CD8-positive, alpha-beta memory T cell (primary cell): Measurements from ENCODE around the gene GOLGA6C. TPM values are rescaled to one million over a fixed set of nuclear protein-coding genes. Genes with fewer than 3 reads are reported as not detected.
A peak's percentile ranks its signal among the peaks of the same experiment; 100 is the strongest.
"Not testable (repeated sequence)": the region's sequence is repeated elsewhere in the genome, so short reads cannot be mapped to it uniquely, and the experiment has no call there.

Experiments
- CTCF ChIA-PET: fragments of 350-600 bp; sonication (Branson Sonifier 250); formaldehyde crosslinking; loops from one replicate; lab custom pipeline; 2021; ENCODE audit warnings: antibody characterized with exemption; lab: Charles Lee
- POLR2A ChIA-PET: fragments of 350-600 bp; sonication (Branson Sonifier 250); formaldehyde crosslinking; loops from one replicate; lab custom pipeline; 2021; ENCODE audit warnings: antibody characterized with exemption; lab: Charles Lee
- DNase-seq, 5 donors: peaks; one replicate each; pipeline versions ENCODE4 v3.0.0 to v3.0.0-alpha.2; 2020 to 2022; ENCODE audit warnings: mixed read lengths in 1 of 5
- H3K27ac ChIP-seq: one replicate; pipeline ENCODE4 v1.7.0; 2013; ENCODE audit warnings: low read depth, mild to moderate bottlenecking, low read length, moderate library complexity
- H3K27me3 ChIP-seq: 2 replicates; pipeline ENCODE4 v1.7.0; 2013; ENCODE audit warnings: low read length, mild to moderate bottlenecking; ENCODE audit not compliant: insufficient read depth, poor library complexity, severe bottlenecking
- H3K36me3 ChIP-seq: 2 replicates; pipeline ENCODE4 v1.7.0; 2013; ENCODE audit warnings: mild to moderate bottlenecking, low read length, moderate library complexity; ENCODE audit not compliant: insufficient read depth
- H3K4me1 ChIP-seq: 2 replicates; pipeline ENCODE4 v1.7.0; 2013; ENCODE audit warnings: mild to moderate bottlenecking, low read length, moderate library complexity; ENCODE audit not compliant: insufficient read depth
- H3K4me3 ChIP-seq: 2 replicates; pipeline ENCODE4 v1.7.0; 2013; ENCODE audit warnings: mild to moderate bottlenecking, low read length
- H3K9me3 ChIP-seq: 2 replicates; pipeline ENCODE4 v1.7.0; 2013; ENCODE audit warnings: mild to moderate bottlenecking, low read length
- H3K27ac Mint-ChIP-seq, 8 donors: one replicate each; pipeline ENCODE4 v1.8.0; 2020 to 2021; ENCODE audit warnings: mixed read lengths in 8 of 8, mild to moderate bottlenecking in 6 of 8, inconsistent platforms in 3 of 8, moderate library complexity in 3 of 8
- H3K27me3 Mint-ChIP-seq, 2 donors: one replicate each; pipeline ENCODE4 v1.8.0; 2020 to 2021; ENCODE audit warnings: mixed read lengths in 2 of 2, mild to moderate bottlenecking in 1 of 2, moderate library complexity in 1 of 2
- H3K36me3 Mint-ChIP-seq, 3 donors: one replicate each; pipeline ENCODE4 v1.8.0; 2020 to 2021; ENCODE audit warnings: mixed read lengths in 3 of 3, inconsistent platforms in 1 of 3, mild to moderate bottlenecking in 1 of 3
- H3K4me1 Mint-ChIP-seq, 3 donors: one replicate each; pipeline ENCODE4 v1.8.0; 2020 to 2021; ENCODE audit warnings: mixed read lengths in 3 of 3, inconsistent platforms in 1 of 3, mild to moderate bottlenecking in 1 of 3
- H3K4me3 Mint-ChIP-seq, 7 donors: one replicate each; pipeline ENCODE4 v1.8.0; 2020 to 2021; ENCODE audit warnings: mixed read lengths in 7 of 7, mild to moderate bottlenecking in 6 of 7, moderate library complexity in 4 of 7, inconsistent platforms in 2 of 7
- H3K9me3 Mint-ChIP-seq, 5 donors: one replicate each; pipeline ENCODE4 v1.8.0; 2020 to 2022; ENCODE audit warnings: mixed read lengths in 5 of 5, mild to moderate bottlenecking in 3 of 5, moderate library complexity in 2 of 5, inconsistent platforms in 1 of 5
- polyA plus RNA-seq: library from polyadenylated mRNA; unstranded; fragments of 300-500 nt; fragmentation: Illumina TruSeq; gene quantifications from one replicate; pipeline ENCODE4 v1.2.3, GENCODE V29; 2021
- total RNA-seq, 2 experiments: library from RNA; stranded (reverse); gene quantifications; one replicate each; pipeline ENCODE4 v1.2.3, GENCODE V29; 2021

Gene GOLGA6C
- total and polyA plus RNA-seq, 3 experiments from 2014 or later: not detected

DNA sequence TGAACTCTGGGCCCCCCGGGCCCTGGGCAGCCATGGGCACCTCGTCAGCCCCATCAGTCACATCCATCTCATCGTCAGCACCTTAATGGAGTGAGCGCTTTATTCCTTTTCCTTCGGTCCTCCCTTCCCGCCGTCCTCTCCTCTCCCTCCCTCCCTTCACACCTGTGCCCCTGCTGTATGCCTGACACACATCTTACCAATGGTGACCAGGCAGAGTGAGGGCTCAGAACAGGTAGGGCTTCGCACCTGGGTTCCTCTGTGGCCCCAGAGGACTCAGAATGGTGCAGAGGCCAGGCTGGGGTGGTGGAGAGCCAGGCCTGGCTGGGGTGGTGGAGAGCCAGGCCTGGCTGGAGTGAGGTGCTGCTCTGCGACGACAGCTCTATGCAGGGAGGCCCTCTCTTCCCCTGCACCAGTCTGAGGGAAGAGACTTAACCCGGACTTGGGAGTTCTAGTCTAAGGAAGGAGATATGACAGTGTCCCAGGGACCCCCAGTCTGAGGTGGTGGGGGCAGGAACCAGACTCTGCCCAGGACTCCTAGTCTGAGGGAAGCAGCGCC is 44.8 kb upstream of the GOLGA6C start:
- POLR2A ChIA-PET: no interaction called here
- Histone ChIP-seq H3K27me3 (no peaks in the 10 kb centered on the region), H3K36me3 (peaks cover 25% of the 10 kb centered on the region), H3K4me1 (peaks cover 6% of the 10 kb centered on the region), H3K4me3 (no peak overlapping the region), H3K9me3 (no peaks in the 10 kb centered on the region), H3K27ac (no peak overlapping the region)
- no peak overlapping the region for H3K4me3 Mint-ChIP-seq
- H3K27me3 Mint-ChIP-seq: no peaks in the 10 kb centered on the region
- H3K27ac Mint-ChIP-seq: no peak overlapping the region
- CTCF ChIA-PET: interaction anchor here (1.1 to 1.5 kb wide), 2 partner anchors 12 to 184 kb away, joined by 3 read pairs; partner anchors contain the start of gene C15orf39
- no peak for DNase-seq
- H3K4me1 Mint-ChIP-seq: peaks cover 18 to 32% (median 21%) of the 10 kb centered on the region in 3 donors
- no peaks in the 10 kb centered on the region for H3K9me3 Mint-ChIP-seq
- H3K36me3 Mint-ChIP-seq: peaks cover 0 to 51% (median 5%) of the 10 kb centered on the region in 3 donors

- ChIA-PET POLR2A (no interaction called here), CTCF (interaction anchor here (1.3 to 1.6 kb wide), 3 partner anchors 12 to 190 kb away, joined by 3 to 4 read pairs (median 3); partner anchors contain the start of genes C15orf39 and PPCDC)
- Mint-ChIP-seq H3K36me3 (peaks cover 0 to 46% (median 5%) of the 10 kb centered on the region in 3 donors), H3K4me1 (peaks cover 18 to 32% (median 21%) of the 10 kb centered on the region in 3 donors), H3K9me3 (no peaks in the 10 kb centered on the region), H3K4me3 (no peak overlapping the region), H3K27ac (peak overlapping the region in 1 of 8 donors; percentile 53), H3K27me3 (no peaks in the 10 kb centered on the region)
- Histone ChIP-seq H3K4me1 (peaks cover 6% of the 10 kb centered on the region), H3K36me3 (peaks cover 20% of the 10 kb centered on the region), H3K27ac (no peak overlapping the region), H3K4me3 (no peak overlapping the region), H3K27me3 (no peaks in the 10 kb centered on the region), H3K9me3 (no peaks in the 10 kb centered on the region)
- DNase-seq: no peak
These were observed 44.3 kb upstream of the GOLGA6C start for GRCh38 chr15:75213768-75214221.

GRCh38 chr15:75214293-75215096 is 43.6 kb upstream of the GOLGA6C start:
- POLR2A ChIA-PET: interaction anchor here (0.6 kb wide), 1 partner anchor 21 kb away, joined by 3 read pairs; no protein-coding TSS in a partner anchor
- no peak for DNase-seq
- H3K9me3 ChIP-seq: no peaks in the 10 kb centered on the region
- peak overlapping the region in 2 of 8 donors; percentile 53 to 80 for H3K27ac Mint-ChIP-seq
- no peak overlapping the region for H3K4me3 ChIP-seq
- no peaks in the 10 kb centered on the region for H3K27me3 Mint-ChIP-seq
- H3K36me3 ChIP-seq: peaks cover 14% of the 10 kb centered on the region
- peaks cover 6% of the 10 kb centered on the region for H3K4me1 ChIP-seq
- peaks cover 0 to 39% (median 5%) of the 10 kb centered on the region in 3 donors for H3K36me3 Mint-ChIP-seq
- H3K9me3 Mint-ChIP-seq: no peaks in the 10 kb centered on the region
- H3K27ac ChIP-seq: no peak overlapping the region
- H3K27me3 ChIP-seq: no peaks in the 10 kb centered on the region
- H3K4me1 Mint-ChIP-seq: peaks cover 12 to 25% (median 15%) of the 10 kb centered on the region in 3 donors
- no peak overlapping the region for H3K4me3 Mint-ChIP-seq
- CTCF ChIA-PET: interaction anchor here (1.3 to 1.6 kb wide), 2 partner anchors 185 to 191 kb away, joined by 3 to 4 read pairs; partner anchors contain the start of gene PPCDC

DNA sequence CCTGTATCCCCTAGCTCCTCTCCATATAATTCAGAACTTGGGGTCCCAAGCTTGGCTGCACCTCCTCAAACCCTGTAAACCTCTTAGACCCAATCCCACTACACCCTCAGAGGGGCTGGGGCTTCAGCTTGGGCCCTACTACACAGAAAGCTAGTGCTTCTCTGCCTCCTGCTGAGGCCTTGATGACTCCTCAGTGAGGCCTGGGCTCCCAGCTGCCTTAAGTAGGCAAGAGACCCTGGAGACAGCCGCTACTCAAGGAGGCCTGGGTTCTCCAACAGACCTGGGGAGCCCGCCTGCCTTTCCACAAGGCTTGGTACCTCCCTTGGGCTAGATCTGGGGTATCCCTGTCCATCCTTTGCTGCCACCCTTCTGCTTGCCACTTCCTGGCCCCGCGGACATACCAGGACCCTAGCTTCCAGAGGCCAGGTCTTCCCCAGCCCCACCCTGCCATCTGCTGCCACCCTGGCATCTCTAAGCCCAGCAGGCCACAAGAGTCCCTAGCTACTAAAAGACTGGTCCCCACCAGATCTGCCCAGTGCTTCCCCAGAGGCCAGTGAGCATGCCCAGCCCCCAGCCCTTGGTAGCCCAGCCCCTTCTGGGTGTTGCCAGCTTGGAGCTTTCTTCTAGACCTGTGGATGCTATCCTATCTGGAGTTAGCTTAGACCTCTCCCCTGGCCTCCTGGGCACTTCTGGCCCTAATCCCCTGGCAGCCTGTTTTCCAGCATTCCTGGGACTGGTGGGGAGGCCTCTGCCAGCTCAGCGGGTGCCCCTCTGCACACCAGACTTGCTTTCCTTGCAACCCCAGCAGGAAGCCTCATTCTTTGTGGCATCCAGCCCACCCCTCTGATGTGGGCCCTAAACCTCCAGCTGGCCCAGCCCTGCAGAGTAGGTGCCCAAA is 42.8 kb upstream of the GOLGA6C start:
- Histone ChIP-seq H3K9me3 (no peaks in the 10 kb centered on the region), H3K27ac (no peak overlapping the region), H3K4me1 (peaks cover 3% of the 10 kb centered on the region), H3K27me3 (no peaks in the 10 kb centered on the region), H3K36me3 (peaks cover 13% of the 10 kb centered on the region), H3K4me3 (no peak overlapping the region)
- ChIA-PET POLR2A (interaction anchor here (0.6 kb wide), 1 partner anchor 22 kb away, joined by 3 read pairs; no protein-coding TSS in a partner anchor), CTCF (interaction anchor here (0.8 to 1.6 kb wide), 3 partner anchors 14 to 192 kb away, joined by 3 to 5 read pairs (median 4); partner anchors contain the start of genes C15orf39 and PPCDC)
- Mint-ChIP-seq H3K36me3 (peaks cover 0 to 30% (median 5%) of the 10 kb centered on the region in 3 donors), H3K4me3 (no peak overlapping the region), H3K9me3 (no peaks in the 10 kb centered on the region), H3K27me3 (no peaks in the 10 kb centered on the region), H3K27ac (peak overlapping the region in 5 of 8 donors; percentile 17 to 89 (median 34)), H3K4me1 (peaks cover 3 to 16% (median 7%) of the 10 kb centered on the region in 3 donors)
- DNase-seq: no peak

DNA sequence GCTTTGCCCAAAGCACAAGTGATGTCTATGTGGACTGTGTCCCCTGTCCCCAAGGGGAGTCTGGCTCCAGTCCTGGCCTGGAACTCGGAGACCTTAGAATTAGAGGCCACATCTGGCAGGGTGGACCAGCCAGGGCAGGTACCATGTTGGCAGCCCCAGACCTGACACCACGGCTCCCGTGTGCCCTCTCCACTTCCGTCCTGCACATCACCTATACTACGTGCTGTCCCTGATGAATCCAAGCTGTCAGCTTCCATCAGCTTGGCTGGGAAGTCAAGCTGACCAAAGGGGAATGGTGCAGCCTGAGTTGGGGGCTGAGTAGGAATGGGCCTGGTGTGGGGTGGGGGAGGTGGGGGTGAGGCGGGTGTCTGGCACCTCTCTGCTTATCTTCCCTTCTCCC is 41.1 kb upstream of the GOLGA6C start:
- H3K27ac ChIP-seq: no peak overlapping the region
- POLR2A ChIA-PET: no interaction called here
- H3K4me3 Mint-ChIP-seq: no peak overlapping the region
- no peak for DNase-seq
- H3K9me3 Mint-ChIP-seq: no peaks in the 10 kb centered on the region
- no peaks in the 10 kb centered on the region for H3K27me3 ChIP-seq
- H3K27ac Mint-ChIP-seq: no peak overlapping the region
- peaks cover 0 to 16% (median 5%) of the 10 kb centered on the region in 3 donors for H3K36me3 Mint-ChIP-seq
- CTCF ChIA-PET: interaction anchor here (1.3 kb wide), 1 partner anchor 13 kb away, joined by 3 read pairs; no protein-coding TSS in a partner anchor
- no peaks in the 10 kb centered on the region for H3K9me3 ChIP-seq
- no peaks in the 10 kb centered on the region for H3K4me1 ChIP-seq
- H3K4me3 ChIP-seq: no peak overlapping the region
- H3K36me3 ChIP-seq: no peaks in the 10 kb centered on the region
- no peaks in the 10 kb centered on the region for H3K27me3 Mint-ChIP-seq
- H3K4me1 Mint-ChIP-seq: peaks cover 0 to 5% (median 2%) of the 10 kb centered on the region in 3 donors

DNA sequence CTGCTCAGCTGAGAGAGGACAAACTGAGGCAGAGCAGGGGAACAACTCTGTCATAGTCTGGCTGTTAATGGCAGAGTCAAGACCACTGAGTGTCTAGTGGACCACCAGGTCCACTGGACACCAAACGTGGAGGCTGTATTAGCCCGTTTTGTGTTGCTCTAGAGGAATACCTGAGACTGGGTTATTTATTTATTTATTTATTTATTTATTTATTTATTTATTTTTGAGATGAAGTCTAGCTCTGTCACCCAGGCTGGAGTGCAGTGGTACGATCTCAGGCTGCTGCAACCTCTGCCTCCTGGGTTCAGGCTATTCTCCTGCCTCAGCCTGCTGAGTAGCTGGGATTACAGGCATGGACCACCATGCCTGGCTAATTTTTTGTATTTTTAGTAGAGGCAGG is 40.6 kb upstream of the GOLGA6C start:
- H3K4me3 Mint-ChIP-seq, H3K4me1 Mint-ChIP-seq, DNase-seq, H3K27ac Mint-ChIP-seq, H3K4me3 ChIP-seq, H3K9me3 Mint-ChIP-seq, POLR2A ChIA-PET, H3K27me3 ChIP-seq, H3K36me3 ChIP-seq, H3K27me3 Mint-ChIP-seq, H3K9me3 ChIP-seq, H3K4me1 ChIP-seq, H3K27ac ChIP-seq: not testable (repeated sequence)
- CTCF ChIA-PET: interaction anchor here (1.3 kb wide), 1 partner anchor 13 kb away, joined by 3 read pairs; no protein-coding TSS in a partner anchor
- peaks cover 0 to 11% (median 4%) of the 10 kb centered on the region in 3 donors for H3K36me3 Mint-ChIP-seq

DNA sequence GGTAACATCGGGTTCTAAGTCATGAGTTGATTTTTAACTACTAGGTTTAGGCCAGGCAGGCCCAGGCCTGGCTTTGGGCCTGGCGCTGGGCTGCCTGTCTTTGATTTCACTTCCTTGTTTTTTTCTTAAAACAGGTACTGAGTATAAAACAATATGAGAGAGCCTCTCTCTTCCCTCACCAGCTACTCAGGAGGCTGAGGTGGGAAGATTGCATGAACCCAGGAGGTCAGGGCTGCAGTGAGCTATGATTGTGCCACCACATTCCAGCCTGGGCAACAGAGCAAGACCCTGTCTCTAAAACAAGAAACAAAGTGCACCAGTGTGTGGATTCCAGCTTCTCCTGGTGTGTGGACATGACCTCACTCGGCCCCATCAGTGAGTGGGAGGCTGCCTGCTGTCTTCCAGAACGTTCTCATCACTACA is 38.6 kb upstream of the GOLGA6C start:
- H3K9me3 Mint-ChIP-seq, DNase-seq, H3K27me3 Mint-ChIP-seq, CTCF ChIA-PET, H3K27ac ChIP-seq, H3K36me3 Mint-ChIP-seq, POLR2A ChIA-PET, H3K9me3 ChIP-seq, H3K4me1 ChIP-seq, H3K4me3 ChIP-seq, H3K36me3 ChIP-seq, H3K4me1 Mint-ChIP-seq, H3K27me3 ChIP-seq: not testable (repeated sequence)
- Mint-ChIP-seq H3K27ac (peak overlapping the region in 3 of 8 donors; percentile 20 to 42 (median 27)), H3K4me3 (peak overlapping the region in 1 of 7 donors; percentile 51)
